Endometrial microvascular endothelial cells (primary cell): ENCODE results near the gene GPR55. TPM values are rescaled to one million over a fixed set of nuclear protein-coding genes. Genes with fewer than 3 reads are reported as not detected.

Source experiments
- in situ Hi-C: cut with HindIII; loops from 2 replicates; pipeline ENCODE4 v1.10.0; 2017; ENCODE audit warnings: low sequenced_read_pairs, low pct_unique_long_range_greater_than_20kb; ENCODE audit errors: inconsistent ontology term
- total RNA-seq: library from RNA; depleted of rRNA; stranded (reverse); fragments of >200 nt; gene quantifications from one replicate; pipeline ENCODE4 v1.2.3, GENCODE V29; 2015; ENCODE audit errors: inconsistent ontology term

Gene GPR55
- total RNA-seq, 1 donor from 2014 or later = not detected

DNA sequence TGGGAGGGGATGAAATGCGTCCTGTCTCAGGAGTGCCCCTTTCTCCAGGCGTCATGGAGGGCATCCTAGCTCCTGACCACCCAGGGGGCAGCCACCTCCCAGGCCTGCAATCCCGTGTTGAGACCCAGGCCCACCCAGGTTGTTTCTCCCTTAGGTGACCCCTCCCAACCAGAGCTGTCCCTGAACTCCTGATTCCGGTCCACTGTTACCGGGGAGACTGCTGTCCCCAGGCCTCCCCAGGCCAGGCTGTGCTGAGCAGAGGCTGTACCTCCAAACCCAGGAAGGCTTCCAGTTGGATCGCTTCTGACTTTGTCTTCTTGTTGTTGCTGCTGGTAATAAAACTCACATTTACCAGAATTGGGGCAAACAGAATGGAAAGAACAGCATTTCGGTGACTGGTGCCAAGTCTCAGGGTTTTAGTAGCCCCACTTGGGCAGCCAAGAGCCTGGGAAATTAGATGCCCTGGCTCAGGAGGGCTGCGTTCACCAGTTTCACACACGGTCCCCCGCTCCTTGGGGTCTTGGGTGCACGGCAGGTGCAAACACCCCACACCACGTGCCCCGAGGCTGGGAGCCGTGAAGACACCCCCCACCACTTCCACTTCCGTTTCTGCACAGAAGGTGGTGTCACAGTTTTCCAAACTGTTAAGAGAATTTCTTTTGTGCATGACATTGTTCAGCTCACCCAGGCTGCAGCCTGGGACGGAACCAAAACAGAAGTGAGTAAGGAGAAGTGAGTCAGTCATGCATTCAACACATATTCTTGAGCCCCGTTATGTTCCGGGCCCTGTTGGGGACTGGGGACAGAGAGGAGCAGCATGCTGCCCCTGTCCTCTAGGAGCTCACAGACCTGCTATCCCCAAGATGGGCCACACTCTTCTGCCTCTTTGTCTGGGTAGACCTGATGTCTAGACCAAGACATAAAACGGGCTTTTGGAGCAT is 30.9 kb downstream of the GPR55 start:
- in situ Hi-C loops = no loop called here

DNA sequence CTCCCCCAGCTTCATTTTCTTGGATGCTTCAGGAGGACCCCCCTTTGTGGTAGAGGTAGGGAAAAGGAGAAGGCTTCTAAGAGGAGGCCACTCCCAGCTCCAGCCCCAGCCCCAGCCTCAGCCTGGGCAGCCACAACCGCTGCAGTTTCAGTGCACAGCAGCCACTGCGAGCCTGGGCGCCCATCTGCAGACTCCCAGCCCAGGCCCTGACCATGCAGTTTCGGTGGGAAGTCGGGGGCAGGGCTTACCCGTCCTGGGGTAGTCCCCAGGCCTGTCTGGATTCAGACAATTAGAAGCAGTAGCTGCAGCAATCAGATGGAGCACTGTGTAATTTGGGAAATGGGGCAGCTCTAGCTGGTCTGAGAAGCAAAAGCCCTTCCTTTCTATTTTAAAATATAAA is 31.7 kb downstream of the GPR55 start:
- in situ Hi-C loops = no loop called here

DNA sequence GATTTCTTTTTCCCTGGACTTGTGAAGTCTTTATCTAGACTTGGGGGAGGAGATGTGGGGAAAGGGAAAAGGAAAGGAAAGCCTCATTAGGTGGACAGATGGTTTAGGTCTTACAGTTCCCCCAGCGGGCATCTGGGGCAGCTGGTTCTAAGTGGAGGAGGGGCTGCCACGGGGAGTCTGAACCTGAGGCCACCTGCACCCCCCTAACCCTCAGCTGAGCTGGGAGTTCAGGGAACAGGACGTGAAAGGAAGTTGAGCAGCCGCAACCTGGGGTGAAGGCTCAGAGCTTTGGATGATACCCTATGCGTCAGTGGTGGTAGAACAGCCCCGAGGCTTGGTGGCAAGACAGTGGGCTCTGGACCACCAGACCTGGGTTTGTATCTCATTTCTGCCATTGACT is 33.5 kb downstream of the GPR55 start:
- in situ Hi-C loops = no loop called here

DNA sequence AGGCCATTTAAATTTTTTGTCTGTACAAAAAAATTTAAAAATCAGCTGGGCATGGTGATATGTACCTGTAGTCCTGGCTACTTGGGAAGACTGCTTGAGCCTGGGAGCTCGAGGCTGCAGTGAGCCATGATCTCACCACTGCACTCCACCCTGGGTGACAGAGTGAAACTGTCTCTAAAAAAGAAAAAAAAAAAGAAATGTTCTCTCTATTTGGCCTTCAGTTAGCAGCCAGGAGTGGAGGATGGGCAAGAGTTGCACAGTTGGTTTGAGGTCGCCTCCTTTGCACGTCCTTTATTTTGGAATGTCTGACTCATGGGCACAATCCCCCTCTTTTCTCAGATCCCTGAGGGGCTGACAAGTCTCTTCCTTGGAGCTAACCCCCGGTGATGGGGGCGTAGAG is 34.0 kb downstream of the GPR55 start:
- in situ Hi-C loops = no loop called here

DNA sequence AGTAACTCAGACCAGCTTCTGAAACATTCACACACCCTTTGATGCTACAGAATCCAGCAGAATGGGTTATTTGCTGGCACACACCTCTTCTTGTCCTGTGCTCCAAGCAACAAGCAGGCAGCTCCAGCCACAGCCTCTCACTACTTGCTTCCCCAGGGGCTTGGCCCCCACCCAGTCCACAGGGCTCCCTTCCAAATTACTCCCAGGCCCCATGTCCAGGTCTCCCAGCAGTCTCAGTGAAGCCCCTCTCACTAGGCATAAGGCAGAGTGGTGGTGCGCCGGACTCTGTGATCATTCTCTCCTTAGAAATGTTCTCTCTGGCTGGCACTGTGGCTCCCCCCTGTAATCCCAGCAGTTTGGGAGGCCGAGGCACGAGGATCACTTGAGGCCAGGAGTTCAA is 34.4 kb downstream of the GPR55 start:
- in situ Hi-C loops = no loop called here

DNA sequence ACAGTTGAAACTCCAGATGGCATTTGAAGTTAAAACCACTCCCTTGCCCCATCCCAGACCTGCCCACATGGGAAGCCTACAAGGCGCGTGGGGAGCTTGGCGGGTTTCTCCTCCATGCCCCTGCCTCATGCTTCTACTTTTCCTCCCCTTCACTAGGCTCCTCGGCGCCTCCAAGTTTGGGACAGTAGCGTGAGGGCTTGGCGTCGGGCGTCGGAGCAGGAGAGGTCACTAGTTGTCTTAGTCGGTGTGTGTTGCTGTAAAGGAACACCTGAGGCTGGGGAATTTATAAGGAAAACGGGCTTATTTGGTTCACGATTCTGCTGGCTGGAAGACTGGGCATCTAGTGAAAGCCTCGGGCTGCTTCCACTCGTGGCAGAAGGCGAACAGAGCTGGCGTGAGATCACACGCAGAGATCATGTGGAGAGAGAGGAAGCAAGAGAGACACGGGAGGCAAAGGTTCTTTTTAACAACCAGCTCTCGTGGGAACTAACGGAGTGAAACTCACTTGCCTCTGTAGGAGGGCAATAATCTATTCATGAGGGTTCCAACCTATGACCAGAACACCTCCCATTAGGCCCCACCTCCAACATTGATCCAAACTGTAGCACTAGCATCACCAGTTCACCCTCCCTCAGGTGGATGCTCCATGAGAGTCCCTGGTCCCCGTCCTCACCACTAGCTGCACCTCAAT is 35.0 kb downstream of the GPR55 start:
- in situ Hi-C loops = no loop called here

DNA sequence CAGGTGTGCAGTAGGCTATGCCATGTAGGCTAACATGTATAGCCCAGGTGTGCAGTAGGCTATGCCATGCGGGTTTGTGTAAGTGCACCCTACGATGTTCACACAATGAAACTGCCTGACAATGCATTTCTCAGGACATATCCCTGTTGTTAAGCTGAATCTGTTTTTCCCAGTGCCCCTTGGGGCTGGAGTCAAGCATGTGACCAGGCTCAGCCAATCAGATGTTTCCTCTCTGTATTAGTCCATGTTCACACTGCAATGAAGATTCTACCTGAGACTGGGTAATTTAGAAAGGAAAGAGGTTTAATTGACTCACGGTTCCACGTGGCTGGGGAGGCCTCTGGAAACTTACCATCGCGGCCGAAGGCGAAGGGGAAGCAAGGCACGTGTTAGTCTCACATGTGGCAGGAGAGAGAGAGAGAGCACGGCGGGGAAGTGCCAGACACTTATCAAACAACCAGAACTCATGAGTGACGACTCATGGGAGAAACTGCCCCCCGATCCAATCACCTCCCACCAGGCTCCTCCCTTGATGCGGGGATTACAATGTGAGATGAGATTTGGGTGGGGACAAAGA is 36.1 kb downstream of the GPR55 start:
- in situ Hi-C loops = no loop called here

DNA sequence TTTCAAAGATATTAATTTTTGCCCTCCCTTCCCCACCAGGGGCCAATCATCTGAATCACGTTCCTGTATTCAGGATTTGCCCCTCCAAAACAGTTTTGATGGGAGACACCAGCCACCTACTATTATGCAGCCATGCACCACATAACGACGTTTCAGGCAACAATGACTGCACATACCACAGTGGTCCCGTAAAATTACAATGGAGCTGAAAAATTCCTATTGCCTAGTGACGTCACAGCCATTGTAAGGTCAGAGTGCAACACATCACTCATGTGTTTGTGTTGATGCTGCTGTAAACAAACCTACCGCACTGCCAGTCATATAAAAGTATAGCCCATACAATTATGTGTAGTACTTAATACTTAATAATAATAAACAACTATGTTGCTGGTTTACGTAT is 37.7 kb downstream of the GPR55 start:
- in situ Hi-C loops = no loop called here

DNA sequence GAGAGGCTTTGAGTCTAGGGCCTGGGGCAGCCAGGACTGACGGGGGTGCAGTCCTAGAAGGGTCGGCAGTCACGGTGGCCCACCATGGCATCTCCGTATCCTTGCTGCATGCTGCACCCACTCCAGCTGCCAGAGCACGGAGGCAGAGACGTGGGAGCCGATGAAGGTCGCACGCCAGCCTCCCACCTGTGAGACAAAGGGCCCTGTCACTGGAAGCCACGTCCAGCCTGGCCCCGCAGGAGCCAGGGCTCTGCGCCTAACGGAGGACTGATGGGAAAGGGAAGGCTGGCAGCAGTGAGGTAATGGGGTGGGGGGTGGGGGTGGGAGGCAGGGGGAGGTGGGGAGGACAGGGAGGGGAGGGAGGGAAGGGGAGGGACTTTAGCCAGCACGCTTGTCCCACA is 38.4 kb downstream of the GPR55 start:
- in situ Hi-C loops = no loop called here

DNA sequence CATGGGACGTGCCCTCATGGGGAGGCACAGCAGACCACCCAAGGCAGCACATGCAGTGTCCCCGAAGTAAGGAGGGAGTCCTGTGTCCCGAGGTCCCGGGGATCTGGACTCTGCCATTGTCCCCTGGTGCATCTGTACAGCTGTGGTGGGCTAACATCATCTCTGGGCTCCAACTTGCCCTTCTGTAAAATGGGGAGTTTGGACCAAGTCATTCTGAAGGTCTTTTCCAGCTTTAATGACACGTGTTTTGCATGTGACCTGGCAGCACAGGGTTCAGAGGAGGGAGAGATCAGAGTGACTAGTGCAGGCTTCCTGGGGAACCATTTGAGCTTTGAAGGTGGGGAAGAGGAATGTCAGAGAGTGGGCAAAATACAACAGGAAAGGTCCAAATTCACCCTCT is 38.8 kb downstream of the GPR55 start:
- in situ Hi-C loops = no loop called here

DNA sequence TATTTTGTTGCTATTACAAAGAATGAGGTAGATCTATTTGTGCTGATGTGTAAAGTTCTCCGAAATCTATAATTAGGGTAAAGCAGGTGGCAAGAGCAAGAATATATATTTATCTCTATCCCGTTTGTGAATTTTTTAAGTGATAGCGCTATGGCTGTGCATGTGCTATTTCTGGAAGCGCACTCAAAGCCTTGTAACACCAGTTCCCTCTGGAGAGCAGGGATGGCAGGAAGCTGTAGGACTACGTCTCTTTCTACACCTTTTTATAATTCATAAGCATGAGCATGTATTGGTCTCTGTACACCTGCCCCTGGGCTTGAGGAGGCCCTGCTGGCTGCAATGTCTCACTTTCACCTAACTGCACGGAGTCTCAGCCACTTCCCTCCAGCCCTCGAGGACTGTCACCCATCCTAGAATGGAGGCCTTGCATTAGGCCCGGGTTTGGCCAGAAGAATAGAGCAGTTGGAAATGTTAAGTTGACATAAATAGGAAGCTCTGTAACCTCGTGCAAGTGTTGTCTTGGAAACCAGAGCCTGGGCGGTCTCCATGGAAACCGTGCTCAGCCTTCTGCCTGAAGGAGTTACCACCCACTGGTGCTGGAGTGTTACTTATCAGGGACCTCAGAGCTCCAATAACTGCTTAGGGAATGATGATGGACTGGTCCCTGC is 39.4 kb downstream of the GPR55 start:
- in situ Hi-C loops = no loop called here

DNA sequence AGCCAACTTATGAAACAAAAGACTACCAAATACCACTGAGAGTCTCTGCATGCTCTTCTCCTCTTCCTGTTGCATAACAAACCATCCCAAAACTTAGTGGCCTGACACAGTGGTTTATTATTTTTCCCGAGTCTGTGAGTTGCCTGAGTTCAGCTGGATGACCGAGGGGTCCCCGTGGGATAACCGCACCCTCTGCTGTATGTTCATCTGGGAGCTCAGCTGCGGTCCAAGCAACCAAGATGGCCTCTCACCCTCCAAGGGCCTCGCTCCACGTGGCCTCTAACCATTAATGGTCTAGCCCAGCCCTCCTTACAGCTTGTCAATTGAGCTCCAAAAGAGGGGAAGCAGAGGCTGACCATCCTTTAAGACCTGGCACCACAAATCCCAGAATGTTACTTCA is 43.2 kb downstream of the GPR55 start:
- in situ Hi-C loops = no loop called here

DNA sequence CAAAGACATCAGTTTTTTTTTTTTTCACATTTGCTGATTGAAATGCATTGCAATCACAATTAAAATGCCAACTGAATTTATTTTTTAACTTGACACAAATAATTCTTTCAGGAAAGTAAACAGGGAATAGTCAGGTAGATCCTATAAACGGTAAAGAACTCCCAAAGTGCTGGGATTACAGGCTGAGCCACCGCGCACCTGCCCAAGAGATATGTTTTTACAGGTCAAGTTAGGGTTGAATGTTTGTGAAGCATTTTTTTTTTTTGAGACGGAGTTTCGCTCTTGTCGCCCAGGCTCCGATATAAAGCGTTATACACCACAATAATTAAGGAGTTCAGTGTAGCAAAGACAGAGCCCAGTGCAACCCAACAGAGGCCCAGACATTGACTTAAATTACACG is 45.2 kb downstream of the GPR55 start:
- in situ Hi-C loops = no loop called here

DNA sequence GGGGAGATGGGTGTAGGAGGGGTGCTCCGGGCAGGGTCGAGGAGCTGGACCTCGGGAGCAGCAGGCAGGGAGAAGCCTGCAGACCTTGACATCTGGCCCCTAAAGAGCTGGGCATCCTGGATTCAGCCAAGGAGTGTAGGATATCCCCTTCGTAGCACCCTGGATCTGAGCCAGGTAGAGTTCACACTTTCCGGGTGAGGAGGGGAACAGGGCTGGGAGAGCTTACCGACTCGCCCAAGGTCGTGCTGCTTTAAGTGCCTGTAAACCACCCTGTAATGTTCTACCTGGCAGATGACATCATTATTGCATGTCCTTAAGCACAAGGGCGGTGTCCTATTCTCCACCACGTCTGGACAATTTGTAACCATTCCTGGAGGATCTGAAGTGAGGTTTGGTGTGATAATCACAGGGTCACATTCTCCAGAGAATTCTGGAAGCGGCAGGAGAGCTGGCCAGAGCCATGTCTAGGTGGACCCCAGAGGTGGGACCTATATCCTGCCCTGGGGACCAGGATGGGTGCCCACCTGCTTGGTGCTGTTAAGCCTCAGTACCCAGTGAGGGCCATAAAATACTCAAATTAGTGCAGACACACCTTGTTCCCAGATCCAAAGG is 45.7 kb downstream of the GPR55 start:
- in situ Hi-C loops = no loop called here

DNA sequence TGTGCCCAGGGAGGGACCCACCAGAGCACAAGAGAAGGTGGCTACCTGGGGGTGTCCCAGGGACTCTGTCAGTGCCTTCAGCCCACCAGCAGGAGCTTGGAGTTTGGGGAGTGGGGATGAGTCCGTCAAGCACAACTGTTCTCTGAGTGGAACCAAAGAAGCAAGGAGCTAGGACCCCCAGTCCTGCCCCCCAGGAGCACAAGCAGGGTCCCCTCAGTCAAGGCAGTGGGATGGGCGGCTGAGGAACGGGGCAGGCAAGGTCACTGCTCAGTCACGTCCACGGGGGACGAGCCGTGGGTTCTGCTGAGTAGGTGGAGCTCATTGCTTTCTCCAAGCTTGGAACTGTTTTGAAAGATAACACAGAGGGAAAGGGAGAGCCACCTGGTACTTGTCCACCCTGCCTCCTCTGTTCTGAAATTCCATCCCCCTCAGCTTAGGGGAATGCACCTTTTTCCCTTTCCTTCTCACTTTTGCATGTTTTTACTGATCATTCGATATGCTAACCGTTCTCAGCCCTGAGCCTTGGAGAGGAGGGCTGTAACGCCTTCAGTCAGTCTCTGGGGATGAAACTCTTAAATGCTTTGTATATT is 46.3 kb downstream of the GPR55 start:
- in situ Hi-C loops = no loop called here

DNA sequence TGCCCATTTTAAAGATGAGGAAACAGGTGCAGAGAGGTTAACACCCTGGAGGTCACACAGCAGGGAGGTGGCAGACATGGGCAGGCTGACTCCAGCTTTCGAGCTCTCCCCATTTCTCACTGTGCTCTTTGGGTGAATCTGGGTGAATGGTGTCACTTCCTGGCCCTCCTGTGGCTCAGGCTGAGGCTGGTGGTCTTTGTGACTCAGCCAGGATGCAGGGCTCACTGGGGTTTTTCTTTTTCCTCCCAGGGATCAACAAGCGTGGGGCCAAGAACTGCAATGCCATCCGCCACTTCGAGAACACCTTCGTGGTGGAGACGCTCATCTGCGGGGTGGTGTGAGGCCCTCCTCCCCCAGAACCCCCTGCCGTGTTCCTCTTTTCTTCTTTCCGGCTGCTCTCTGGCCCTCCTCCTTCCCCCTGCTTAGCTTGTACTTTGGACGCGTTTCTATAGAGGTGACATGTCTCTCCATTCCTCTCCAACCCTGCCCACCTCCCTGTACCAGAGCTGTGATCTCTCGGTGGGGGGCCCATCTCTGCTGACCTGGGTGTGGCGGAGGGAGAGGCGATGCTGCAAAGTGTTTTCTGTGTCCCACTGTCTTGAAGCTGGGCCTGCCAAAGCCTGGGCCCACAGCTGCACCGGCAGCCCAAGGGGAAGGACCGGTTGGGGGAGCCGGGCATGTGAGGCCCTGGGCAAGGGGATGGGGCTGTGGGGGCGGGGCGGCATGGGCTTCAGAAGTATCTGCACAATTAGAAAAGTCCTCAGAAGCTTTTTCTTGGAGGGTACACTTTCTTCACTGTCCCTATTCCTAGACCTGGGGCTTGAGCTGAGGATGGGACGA is 47.1 kb downstream of the GPR55 start:
- in situ Hi-C loops = no loop called here

DNA sequence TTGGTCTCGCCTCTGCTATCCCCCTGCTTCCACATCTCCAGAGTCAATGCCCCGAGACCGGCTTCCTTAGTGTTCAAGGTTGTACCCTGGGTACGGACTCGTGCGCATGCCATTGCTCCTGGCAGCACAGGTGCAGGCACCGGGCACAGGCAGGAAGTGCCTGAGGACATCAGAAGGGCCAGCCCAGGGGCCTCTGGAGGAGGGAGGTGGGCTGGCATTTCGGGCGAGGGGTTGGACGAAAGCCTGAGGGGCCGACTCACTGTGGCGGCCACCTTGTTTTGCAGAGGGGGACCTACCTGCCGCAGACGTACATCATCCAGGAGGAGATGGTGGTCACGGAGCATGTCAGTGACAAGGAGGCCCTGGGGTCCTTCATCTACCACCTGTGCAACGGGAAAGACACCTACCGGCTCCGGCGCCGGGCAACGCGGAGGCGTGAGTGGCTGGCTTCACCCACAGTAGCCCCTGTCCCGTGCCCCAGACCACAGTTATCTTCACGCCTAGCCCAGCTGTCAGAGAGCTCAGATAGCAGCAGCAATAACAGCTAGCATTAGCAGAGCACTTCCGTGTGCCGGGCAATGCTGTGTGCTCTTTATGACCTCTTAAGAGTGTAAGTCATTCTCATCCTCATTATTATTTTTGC is 47.8 kb downstream of the GPR55 start:
- in situ Hi-C loops = no loop called here
